Suppressor macrophage treated with lipopolysaccharide for 4 hours (primary cell): ENCODE data around the gene KRTAP4-16.
"Not testable (repeated sequence)": the region's sequence is repeated elsewhere in the genome, so short reads cannot be mapped to it uniquely, and the experiment has no call there.

Experiments
- DNase-seq: peaks from one replicate; pipeline ENCODE4 v3.0.0-alpha.2; 2020

The KRTAP4-16 gene

GRCh38 chr17:41069031-41069430 lies 33.0 kb downstream of the KRTAP4-16 start:
- no peak for DNase-seq

- no peak for DNase-seq
These were observed 34.7 kb downstream of the KRTAP4-16 start for GRCh38 chr17:41067281-41067680.

- peak; percentile 9 for DNase-seq
These were observed 36.0 kb downstream of the KRTAP4-16 start, which contains the start of gene KRTAP2-4 for GRCh38 chr17:41065829-41066624. Gene KRTAP2-4, minus strand, starts transcription at chr17:41065879. Its CDS starts 34 bp downstream, at chr17:41065845.

GRCh38 chr17:41065016-41065689 lies 36.9 kb downstream of the KRTAP4-16 start:
- not testable (repeated sequence) for DNase-seq

- DNase-seq, result no peak
These were observed 37.7 kb downstream of the KRTAP4-16 start for GRCh38 chr17:41064301-41064700.

DNA sequence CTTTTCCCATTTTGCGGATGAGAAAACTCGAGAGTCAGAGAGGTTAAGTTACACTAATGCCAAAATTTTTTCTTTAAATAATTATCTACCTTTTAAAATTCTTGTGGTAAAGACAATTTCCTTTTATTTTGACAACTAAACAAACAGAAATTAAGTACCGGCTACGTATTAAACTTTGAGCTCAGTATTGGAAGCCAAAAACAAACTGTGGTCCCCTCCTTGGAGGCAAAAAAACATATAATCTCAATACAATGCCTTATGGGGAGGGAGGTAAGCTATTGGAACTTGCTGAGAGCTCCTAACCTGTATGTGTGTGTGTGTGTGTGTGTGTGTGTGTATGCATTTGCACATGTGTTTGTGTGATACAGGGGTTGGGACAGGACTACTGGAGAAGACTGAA lies 38.6 kb downstream of the KRTAP4-16 start:
- no peak for DNase-seq

DNA sequence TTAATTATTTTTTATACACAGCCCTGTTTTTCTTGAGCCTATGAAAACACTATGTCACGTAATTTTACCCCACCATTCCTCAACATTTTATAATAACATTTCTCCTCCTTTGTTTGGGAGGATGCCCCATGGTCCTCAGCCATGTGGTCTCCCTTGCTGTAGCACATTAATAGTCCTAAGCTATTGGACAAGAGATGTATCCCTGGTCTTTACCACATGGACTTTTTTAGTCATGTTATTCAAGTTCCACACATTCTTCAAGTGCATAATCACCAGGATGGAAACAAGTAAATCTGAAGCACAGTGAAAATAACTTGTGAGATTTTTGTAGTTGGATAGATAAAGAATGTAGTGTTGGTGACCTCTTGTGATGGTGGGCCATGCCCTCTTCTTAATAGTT lies 40.0 kb downstream of the KRTAP4-16 start:
- no peak for DNase-seq

GRCh38 chr17:41060052-41060604 lies 41.9 kb downstream of the KRTAP4-16 start, which contains the start of gene KRTAP2-3:
Gene KRTAP2-3, minus strand, starts transcription at chr17:41060114. Its CDS starts 64 bp downstream, at chr17:41060050.
- no peak for DNase-seq

GRCh38 chr17:41059276-41060051 lies 42.5 kb downstream of the KRTAP4-16 start:
- DNase-seq, result not testable (repeated sequence)

GRCh38 chr17:41058741-41059140 lies 43.3 kb downstream of the KRTAP4-16 start:
- DNase-seq, result no peak

DNA sequence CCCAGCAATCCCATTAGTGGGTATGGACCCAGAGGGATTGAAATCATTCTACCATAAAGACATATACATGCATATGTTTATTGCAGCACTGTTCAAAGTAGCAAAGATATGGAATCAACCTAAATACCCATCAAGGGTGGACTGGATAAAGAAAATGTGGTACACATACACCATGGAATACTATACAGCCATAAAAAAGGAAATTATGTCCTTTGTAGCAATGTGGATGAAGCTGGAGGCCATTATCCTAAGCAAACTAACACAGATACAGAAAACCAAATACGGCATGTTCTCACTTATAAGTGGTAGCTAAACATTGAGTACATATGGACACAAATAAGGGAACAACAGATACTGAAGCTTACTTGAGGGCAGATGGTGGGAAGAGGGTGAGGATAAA lies 44.5 kb downstream of the KRTAP4-16 start:
- no peak for DNase-seq

- not testable (repeated sequence) for DNase-seq
These were observed 46.9 kb downstream of the KRTAP4-16 start, which contains the start of gene KRTAP2-2 for GRCh38 chr17:41055130-41055529. Gene KRTAP2-2, minus strand, starts transcription at chr17:41055230. Its CDS starts 19 bp downstream, at chr17:41055211.

- not testable (repeated sequence) for DNase-seq
These were observed 47.5 kb downstream of the KRTAP4-16 start for GRCh38 chr17:41054556-41054955.

DNA sequence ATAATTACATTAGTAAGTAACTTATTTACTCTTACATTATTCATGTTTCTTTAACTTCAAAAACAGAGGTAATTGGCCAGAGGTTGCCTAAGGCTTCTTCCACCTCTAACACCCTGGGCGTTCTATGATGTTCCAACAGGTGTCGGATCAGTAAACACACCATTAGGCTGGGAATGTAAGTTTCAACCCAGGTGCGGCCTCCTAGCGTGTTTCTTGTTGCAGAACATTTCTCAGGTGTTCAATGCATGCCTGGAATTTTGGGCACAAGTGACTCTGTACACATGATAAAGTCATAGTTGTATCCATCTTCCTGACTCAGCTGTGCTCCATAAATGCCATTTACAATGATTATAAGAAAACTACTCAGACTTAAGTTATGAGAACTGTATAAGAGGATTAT lies 48.0 kb downstream of the KRTAP4-16 start:
- DNase-seq, result no peak

DNA sequence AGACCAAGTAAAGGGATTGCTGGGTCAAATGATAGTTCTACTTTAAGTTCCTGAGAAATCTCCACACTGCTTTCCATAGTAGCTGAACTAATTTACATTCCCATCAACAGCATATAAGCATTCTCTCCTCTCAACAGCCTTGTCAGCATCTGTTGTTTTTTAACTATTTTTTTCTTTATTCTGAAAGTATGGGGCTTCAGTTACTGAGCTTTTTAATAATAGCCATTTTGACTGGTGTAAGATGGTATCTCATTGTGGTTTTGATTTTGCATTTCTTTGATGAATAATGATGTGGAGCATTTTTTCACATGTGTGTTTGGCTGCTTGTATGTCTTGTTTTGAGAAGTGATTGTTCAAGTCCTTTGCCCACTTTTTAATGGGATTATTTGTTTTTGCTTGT lies 49.4 kb downstream of the KRTAP4-16 start:
- no peak for DNase-seq
